Skeletal muscle tissue (tissue), 4 donors: ENCODE data around the gene ADNP. TPM values are rescaled to one million over a fixed set of nuclear protein-coding genes. Genes with fewer than 3 reads are reported as not detected.
A peak's percentile ranks its signal among the peaks of the same experiment; 100 is the strongest.

Experiments
- H3K27ac ChIP-seq: one replicate; pipeline ENCODE4 v1.7.0; 2013; ENCODE audit warnings: mild to moderate bottlenecking, low read depth, low read length, inconsistent platforms
- H3K27me3 ChIP-seq, 3 donors: one replicate each; pipeline ENCODE4 v1.7.0; 2013; ENCODE audit warnings: low read length in 3 of 3; ENCODE audit not compliant: control insufficient read depth in 3 of 3, insufficient read depth in 3 of 3
- H3K36me3 ChIP-seq, 3 donors: one replicate each; pipeline ENCODE4 v1.7.0; 2013; ENCODE audit warnings: low read length in 3 of 3; ENCODE audit not compliant: control insufficient read depth in 3 of 3, insufficient read depth in 3 of 3
- H3K4me1 ChIP-seq, 3 donors: one replicate each; pipeline ENCODE4 v1.7.0; 2013; ENCODE audit warnings: low read length in 3 of 3, mild to moderate bottlenecking in 3 of 3; ENCODE audit not compliant: control insufficient read depth in 3 of 3, insufficient read depth in 3 of 3
- H3K4me3 ChIP-seq, 3 donors: one replicate each; pipeline ENCODE4 v1.7.0; 2013; ENCODE audit warnings: low read length in 3 of 3
- H3K9ac ChIP-seq, 3 donors: one replicate each; pipeline ENCODE4 v1.7.0; 2013; ENCODE audit warnings: low read length in 3 of 3, mild to moderate bottlenecking in 3 of 3, moderate library complexity in 2 of 3, low read depth in 1 of 3
- H3K9me3 ChIP-seq, 3 donors: one replicate each; pipeline ENCODE4 v1.7.0; 2013; ENCODE audit warnings: low read length in 3 of 3; ENCODE audit not compliant: control insufficient read depth in 3 of 3
- total RNA-seq: library from RNA; depleted of rRNA; stranded (reverse); fragments of >200 nt; gene quantifications from one replicate; pipeline ENCODE4 v1.2.3, GENCODE V29; 2014
- donor health status: Osteomylitis.

The ADNP gene
- total RNA-seq, 1 donor from 2014 or later: 41.8 TPM

- no peak overlapping the region for H3K9ac ChIP-seq
These were observed 75.5 kb downstream of the ADNP start for GRCh38 chr20:50855498-50856474.

GRCh38 chr20:50854506-50855249 is 76.6 kb downstream of the ADNP start:
- Histone ChIP-seq H3K4me3 (no peak overlapping the region), H3K4me1 (no peaks in the 10 kb centered on the region), H3K27me3 (peaks cover 0 to 7% (median 2%) of the 10 kb centered on the region in 3 donors), H3K36me3 (no peaks in the 10 kb centered on the region), H3K9ac (no peak overlapping the region), H3K27ac (no peak overlapping the region), H3K9me3 (no peaks in the 10 kb centered on the region)

More at GRCh38 chr20:50855498-50856474, 75.5 kb downstream of the ADNP start:
- no peaks in the 10 kb centered on the region for H3K4me1 ChIP-seq
- H3K27me3 ChIP-seq: peaks cover 0 to 7% (median 0%) of the 10 kb centered on the region in 3 donors
- no peaks in the 10 kb centered on the region for H3K36me3 ChIP-seq
- no peaks in the 10 kb centered on the region for H3K9me3 ChIP-seq
- no peak overlapping the region for H3K4me3 ChIP-seq
- H3K27ac ChIP-seq: no peak overlapping the region

- Histone ChIP-seq H3K9ac (no peak overlapping the region), H3K9me3 (no peaks in the 10 kb centered on the region), H3K27me3 (peaks cover 0 to 7% (median 2%) of the 10 kb centered on the region in 3 donors), H3K4me3 (no peak overlapping the region), H3K36me3 (no peaks in the 10 kb centered on the region), H3K4me1 (peaks cover 9 to 13% (median 12%) of the 10 kb centered on the region in 3 donors), H3K27ac (no peak overlapping the region)
These were observed 79.2 kb downstream of the ADNP start for GRCh38 chr20:50852085-50852484.

- H3K27ac ChIP-seq: no peak overlapping the region
- no peaks in the 10 kb centered on the region for H3K36me3 ChIP-seq
- H3K9me3 ChIP-seq: no peaks in the 10 kb centered on the region
- peaks cover 9 to 13% (median 12%) of the 10 kb centered on the region in 3 donors for H3K4me1 ChIP-seq
- H3K4me3 ChIP-seq: no peak overlapping the region
- H3K9ac ChIP-seq: no peak overlapping the region
- H3K27me3 ChIP-seq: peaks cover 0 to 5% (median 2%) of the 10 kb centered on the region in 3 donors
These were observed 80.4 kb downstream of the ADNP start for GRCh38 chr20:50850721-50851286.

- Histone ChIP-seq H3K4me1 (peaks cover 9 to 13% (median 12%) of the 10 kb centered on the region in 3 donors), H3K4me3 (peak overlapping the region; percentile 14 to 65 (median 33)), H3K27me3 (peaks cover 0 to 2% (median 0%) of the 10 kb centered on the region in 3 donors), H3K9me3 (no peaks in the 10 kb centered on the region), H3K27ac (no peak overlapping the region), H3K36me3 (no peaks in the 10 kb centered on the region), H3K9ac (peak overlapping the region in 2 of 3 donors; percentile 36 to 66)
These were observed 82.2 kb downstream of the ADNP start for GRCh38 chr20:50848846-50849673.

GRCh38 chr20:50848341-50848808 is 82.9 kb downstream of the ADNP start:
- Histone ChIP-seq H3K9me3 (no peaks in the 10 kb centered on the region), H3K4me3 (peak overlapping the region; percentile 14 to 65 (median 33)), H3K27ac (no peak overlapping the region), H3K9ac (peak overlapping the region in 2 of 3 donors; percentile 36 to 66), H3K27me3 (peaks cover 0 to 2% (median 0%) of the 10 kb centered on the region in 3 donors), H3K4me1 (peaks cover 9 to 13% (median 12%) of the 10 kb centered on the region in 3 donors), H3K36me3 (no peaks in the 10 kb centered on the region)

GRCh38 chr20:50845566-50846215 is 85.5 kb downstream of the ADNP start:
- Histone ChIP-seq H3K4me3 (no peak overlapping the region), H3K4me1 (peaks cover 9 to 13% (median 12%) of the 10 kb centered on the region in 3 donors), H3K27ac (no peak overlapping the region), H3K27me3 (peaks cover 0 to 2% (median 0%) of the 10 kb centered on the region in 3 donors), H3K9me3 (no peaks in the 10 kb centered on the region), H3K9ac (no peak overlapping the region), H3K36me3 (no peaks in the 10 kb centered on the region)

- Histone ChIP-seq H3K4me1 (peaks cover 9 to 13% (median 12%) of the 10 kb centered on the region in 3 donors), H3K27me3 (no peaks in the 10 kb centered on the region), H3K27ac (no peak overlapping the region), H3K9ac (no peak overlapping the region), H3K9me3 (no peaks in the 10 kb centered on the region), H3K4me3 (no peak overlapping the region), H3K36me3 (no peaks in the 10 kb centered on the region)
These were observed 86.7 kb downstream of the ADNP start for GRCh38 chr20:50844430-50845100.
